Measurements from ENCODE around the gene TTLL11.

TTLL11 gene

GRCh38 chr9:121962421-121962820 is 130.7 kb downstream of the TTLL11 start:
- DNase-seq: no peak

- DNase-seq: no peak
Observed at GRCh38 chr9:121960665-121961064, 132.4 kb downstream of the TTLL11 start.

GRCh38 chr9:121958530-121958929 is 134.6 kb downstream of the TTLL11 start:
- no peak for DNase-seq

GRCh38 chr9:121956808-121957207 is 136.3 kb downstream of the TTLL11 start:
- DNase-seq: no peak

GRCh38 chr9:121955649-121956048 is 137.5 kb downstream of the TTLL11 start:
- DNase-seq: no peak

- no peak for DNase-seq
Observed at GRCh38 chr9:121954477-121955140, 138.5 kb downstream of the TTLL11 start.

GRCh38 chr9:121952611-121953010 is 140.5 kb downstream of the TTLL11 start:
- no peak for DNase-seq

- DNase-seq: no peak
Observed at GRCh38 chr9:121950866-121951265, 142.2 kb downstream of the TTLL11 start.

- no peak for DNase-seq
Observed at GRCh38 chr9:121950441-121950840, 142.7 kb downstream of the TTLL11 start.

- no peak for DNase-seq
Observed at GRCh38 chr9:121949766-121950165, 143.3 kb downstream of the TTLL11 start.

- peak; percentile 39 for DNase-seq
Observed at GRCh38 chr9:121949364-121949763, 143.7 kb downstream of the TTLL11 start.

- no peak for DNase-seq
Observed at GRCh38 chr9:121947775-121948174, 145.3 kb downstream of the TTLL11 start.

- no peak for DNase-seq
Observed at GRCh38 chr9:121946465-121946864, 146.6 kb downstream of the TTLL11 start.

GRCh38 chr9:121945849-121946248 is 147.3 kb downstream of the TTLL11 start:
- no peak for DNase-seq

GRCh38 chr9:121945281-121945680 is 147.8 kb downstream of the TTLL11 start:
- no peak for DNase-seq

- no peak for DNase-seq
Observed at GRCh38 chr9:121944711-121945191, 148.4 kb downstream of the TTLL11 start.

- no peak for DNase-seq
Observed at GRCh38 chr9:121943463-121943862, 149.6 kb downstream of the TTLL11 start.

- DNase-seq: no peak
Observed at GRCh38 chr9:121942866-121943382, 150.2 kb downstream of the TTLL11 start.

GRCh38 chr9:121942313-121942712 is 150.8 kb downstream of the TTLL11 start:
- no peak for DNase-seq

- no peak for DNase-seq
Observed at GRCh38 chr9:121939643-121940042, 153.5 kb downstream of the TTLL11 start.

GRCh38 chr9:121938621-121939020 is 154.5 kb downstream of the TTLL11 start:
- no peak for DNase-seq

- DNase-seq: no peak
Observed at GRCh38 chr9:121937240-121937639, 155.9 kb downstream of the TTLL11 start.

GRCh38 chr9:121935739-121936138 is 157.4 kb downstream of the TTLL11 start:
- no peak for DNase-seq

- DNase-seq: no peak
Observed at GRCh38 chr9:121930956-121931355, 162.2 kb downstream of the TTLL11 start.

Measured in stimulated activated CD4-positive, alpha-beta T cell treated with anti-CD3 and anti-CD28 coated beads, Interleukin-1b, Interleukin-23, amount 100 ng/mL, for 48 hours (primary cell).